K562 (cell line): ENCODE data around the gene LIPE. TPM values are rescaled to one million over a fixed set of nuclear protein-coding genes. Genes with fewer than 3 reads are reported as not detected.

Experiments
- ATAC-seq: fragments of 200-7000 bp; cut with Tn5 transposase; 3 replicates; pipeline ENCODE4 v1.9.1; 2020; ENCODE audit warnings: moderate library complexity
- BruUV-seq: library from RNA; stranded (reverse); fragments of 400-500 nt; replicated peaks from 2 replicates; lab custom pipeline; 2021; lab: Mats Ljungman, UMichigan
- CTCF ChIA-PET: fragments of 300-600 bp; formaldehyde crosslinking; extraction: SDS; loops from one replicate; lab custom pipeline; 2021; ENCODE audit warnings: low intra/inter-chr PET ratio; lab: Yijun Ruan, JAX
- POLR2A ChIA-PET: fragments of 300-600, 350-650 bp; sonication (Branson Sonifier 250); formaldehyde crosslinking; extraction: SDS; loops from one replicate; lab custom pipeline; 2021; ENCODE audit warnings: antibody characterized with exemption, inconsistent platforms; lab: Yijun Ruan, JAX
- DNase-seq, 4 experiments: peaks; one replicate each; pipeline versions ENCODE4 v3.0.0 to v3.0.0-alpha.2; 2011 to 2018; ENCODE audit warnings: low spot score in 3 of 4, mixed read lengths in 3 of 4; ENCODE audit errors: extremely low read depth in 1 of 4
- FAIRE-seq: peaks from 2 replicates; lab custom pipeline; 2011; peaks lifted over from hg19 to GRCh38; lab: Jason Lieb, UNC
- H2AFZ ChIP-seq: 2 replicates; pipeline ENCODE4 v1.6.0; 2011; ENCODE audit warnings: low read depth, low read length, control low read depth, inconsistent platforms
- H3K27ac ChIP-seq: fragments of 200-600 bp; 3 replicates; pipeline ENCODE4 v1.8.0; 2011; ENCODE audit warnings: low read depth, mild to moderate bottlenecking, control low read depth, inconsistent platforms, low read length, moderate library complexity, mixed read lengths; ENCODE audit errors: extremely low read depth
- H3K27me3 ChIP-seq, 2 experiments: fragments of 300-600 bp in 1 of 2; 2 replicates in 1 of 2; 3 replicates in 1 of 2; pipeline versions ENCODE4 v1.6.0 to v1.8.0; 2011; ENCODE audit warnings: inconsistent platforms in 2 of 2, low read length in 2 of 2, mild to moderate bottlenecking in 1 of 2, mixed read lengths in 1 of 2, moderate library complexity in 1 of 2; ENCODE audit not compliant: control insufficient read depth in 2 of 2, insufficient read depth in 2 of 2
- H3K36me3 ChIP-seq: fragments of 300-600 bp; 3 replicates; pipeline ENCODE4 v1.8.0; 2011; ENCODE audit warnings: mild to moderate bottlenecking, low read length, inconsistent platforms; ENCODE audit not compliant: control insufficient read depth, insufficient read depth
- H3K4me1 ChIP-seq, 2 experiments: fragments of 200-600 bp in 1 of 2; replicated peaks in 1 of 2; 2 replicates in 1 of 2; 3 replicates in 1 of 2; pipeline versions ENCODE4 v1.5.1 to v1.8.0; 2011; ENCODE audit warnings: inconsistent platforms in 2 of 2, low read length in 2 of 2, mild to moderate bottlenecking in 1 of 2, mixed read lengths in 1 of 2, moderate library complexity in 1 of 2; ENCODE audit not compliant: control insufficient read depth in 2 of 2, insufficient read depth in 2 of 2
- H3K4me2 ChIP-seq: 2 replicates; pipeline ENCODE4 v1.6.1; 2011; ENCODE audit warnings: low read length, control low read depth, inconsistent platforms, mixed read lengths; ENCODE audit not compliant: insufficient read depth
- H3K4me3 ChIP-seq: fragments of 200-600 bp; sonication (generic), shearing (Covaris generic); 2 replicates; pipeline ENCODE4 v1.5.1; 2016; ENCODE audit warnings: control low read depth, inconsistent platforms
- H3K79me2 ChIP-seq: fragments of 200-600 bp; 3 replicates; pipeline ENCODE4 v1.8.0; 2011; ENCODE audit warnings: low read length, inconsistent platforms; ENCODE audit not compliant: control insufficient read depth, insufficient read depth
- H3K9ac ChIP-seq, 2 experiments: 2 replicates each; pipeline versions ENCODE4 v1.6.0 to v1.6.1; 2011; ENCODE audit warnings: low read depth in 2 of 2, low read length in 2 of 2, control low read depth in 1 of 2, inconsistent platforms in 1 of 2, mild to moderate bottlenecking in 1 of 2, mixed read lengths in 1 of 2; ENCODE audit not compliant: insufficient read depth in 1 of 2
- H3K9me1 ChIP-seq: one replicate; pipeline ENCODE4 v1.6.0; 2011; ENCODE audit warnings: inconsistent platforms, mild to moderate bottlenecking, low read length, moderate library complexity; ENCODE audit not compliant: control insufficient read depth, insufficient read depth
- H3K9me3 ChIP-seq: replicated peaks from 2 replicates; pipeline ENCODE4 v1.5.1; 2011; ENCODE audit warnings: low read depth, low read length, inconsistent platforms; ENCODE audit not compliant: control insufficient read depth, insufficient read depth
- H4K20me1 ChIP-seq: replicated peaks from 2 replicates; pipeline ENCODE4 v1.6.1; 2011; ENCODE audit warnings: low read length, inconsistent platforms, mixed read lengths; ENCODE audit not compliant: control insufficient read depth, insufficient read depth
- HLTF ChIP-seq: fragments of 450-650 bp; IDR thresholded peaks from 2 replicates; pipeline ENCODE4 v1.6.1; 2016
- POLR2G ChIP-seq: fragments of 200-400 bp; formaldehyde crosslinking; IDR thresholded peaks from 2 replicates; pipeline ENCODE4 v1.6.1; 2017; ENCODE audit warnings: low read depth, mild to moderate bottlenecking, antibody characterized with exemption, low read length, moderate library complexity
- SMAD4 ChIP-seq: fragments of 250-450 bp; sonication (Bioruptor Pico); conservative IDR thresholded peaks from 2 replicates; pipeline ENCODE4 v1.8.0; 2021; ENCODE audit warnings: inconsistent platforms, mild to moderate bottlenecking, moderate library complexity
- ZNF407 ChIP-seq: fragments of 450-650 bp; IDR thresholded peaks from 2 replicates; pipeline ENCODE4 v1.6.1; 2016; ENCODE audit warnings: low read depth
- WGBS: fragments of 100-300 bp; shearing (Covaris generic); methylation state at CpG from one replicate; pipeline ENCODE4 v1.1.6; 2016; ENCODE audit warnings: low coverage, mixed read lengths; ENCODE audit not compliant: insufficient coverage; ENCODE audit errors: missing lambda C conversion rate; 5-methylcytosine and 5-hydroxymethylcytosine counted together
- in situ Hi-C: fragments of 300-500 bp; cut with MboI; formaldehyde crosslinking; loops from 4 replicates; pipeline ENCODE4 v1.15.0; 2018; ENCODE audit warnings: inconsistent platforms, mixed read lengths
- intact Hi-C: fragments of 100-400 bp; cut with micrococcal nuclease; formaldehyde crosslinking; loops from 2 replicates; pipeline ENCODE4 v1.14.2; 2022
- polyA plus RNA-seq, 8 experiments: library from polyadenylated mRNA; depleted of rRNA in 4 of 8; stranded (reverse) in 5 of 8; unstranded in 3 of 8; fragments of >200 nt; fragmentation: Nextera tagmentation in 2 of 8; fragmentation: Illumina TruSeq in 1 of 8; extraction: Ambion mirVana in 2 of 8; extraction: Trizol in 1 of 8; gene quantifications; 2 replicates each; pipeline versions ENCODE4 v1.2.1 to v1.2.3, GENCODE V29; 2011 to 2014; ENCODE audit warnings: inconsistent platforms in 1 of 8, missing spikeins in 1 of 8
- total RNA-seq, 7 experiments: library from RNA; depleted of rRNA in 6 of 7; stranded (reverse); fragments of >200 nt in 6 of 7; fragmentation: Illumina TruSeq in 2 of 7; extraction: Trizol in 2 of 7; gene quantifications; 2 replicates each; pipeline versions ENCODE4 v1.2.1 to v1.2.3, GENCODE V29; 2011 to 2021; ENCODE audit warnings: low replicate concordance in 1 of 7
- TF ChIP-seq, protein P1 (sequence below): sonication (generic); formaldehyde crosslinking; IDR thresholded peaks from 2 replicates; pipeline ENCODE4 v1.8.1; 2023; ENCODE audit warnings: mild to moderate bottlenecking, missing genetic modification reagents
- TF ChIP-seq, protein P2 (sequence below): fragments of 450-650 bp; formaldehyde crosslinking; IDR thresholded peaks from 2 replicates; pipeline ENCODE4 v1.4.0; 2022; ENCODE audit warnings: missing genetic modification characterization
- TF ChIP-seq, protein P3 (sequence below): sonication (generic); formaldehyde crosslinking; IDR thresholded peaks from 2 replicates; pipeline ENCODE4 v1.8.0; 2022; ENCODE audit warnings: missing genetic modification reagents, mild to moderate bottlenecking, borderline replicate concordance

The LIPE gene
- total and polyA plus RNA-seq, 9 of the 15 experiments (the other 6 are each of a cell fraction or from before 2014, with no cell fraction given) = 0.22 TPM; not detected in 8

- Histone ChIP-seq H3K9me1 (no peaks in the 10 kb centered on the region), H4K20me1 (no peaks in the 10 kb centered on the region), H3K4me2 (no peak overlapping the region), H3K4me1 (peaks cover 0 to 25% of the 10 kb centered on the region in 2 experiments; a peak in 2 of 5 replicates), H3K36me3 (no peaks in the 10 kb centered on the region), H3K9ac (no peak overlapping the region), H3K9me3 (no peaks in the 10 kb centered on the region), H3K27me3 (peaks cover 0 to 5% of the 10 kb centered on the region in 2 experiments; a peak in 1 of 5 replicates), H3K4me3 (no peak overlapping the region), H3K79me2 (no peaks in the 10 kb centered on the region), H2AFZ (no peak overlapping the region), H3K27ac (no peak overlapping the region)
- WGBS = 87% methylated on average over 31 of the region's 65 CpGs
- POLR2A ChIA-PET = interaction anchor here (0.6 to 1.0 kb wide), 4 partner anchors 23 to 121 kb away, joined by 3 to 4 read pairs (median 3); partner anchors contain the start of gene PAFAH1B3
- DNase-seq = no peak
- ATAC-seq = no peak
- CTCF ChIA-PET = no interaction called here
- intact Hi-C loops (no loop called here), in situ Hi-C loops (no loop called here)
- no peak for FAIRE-seq
- BruUV-seq = no TSS peak
- TF ChIP-seq, protein P1, sequence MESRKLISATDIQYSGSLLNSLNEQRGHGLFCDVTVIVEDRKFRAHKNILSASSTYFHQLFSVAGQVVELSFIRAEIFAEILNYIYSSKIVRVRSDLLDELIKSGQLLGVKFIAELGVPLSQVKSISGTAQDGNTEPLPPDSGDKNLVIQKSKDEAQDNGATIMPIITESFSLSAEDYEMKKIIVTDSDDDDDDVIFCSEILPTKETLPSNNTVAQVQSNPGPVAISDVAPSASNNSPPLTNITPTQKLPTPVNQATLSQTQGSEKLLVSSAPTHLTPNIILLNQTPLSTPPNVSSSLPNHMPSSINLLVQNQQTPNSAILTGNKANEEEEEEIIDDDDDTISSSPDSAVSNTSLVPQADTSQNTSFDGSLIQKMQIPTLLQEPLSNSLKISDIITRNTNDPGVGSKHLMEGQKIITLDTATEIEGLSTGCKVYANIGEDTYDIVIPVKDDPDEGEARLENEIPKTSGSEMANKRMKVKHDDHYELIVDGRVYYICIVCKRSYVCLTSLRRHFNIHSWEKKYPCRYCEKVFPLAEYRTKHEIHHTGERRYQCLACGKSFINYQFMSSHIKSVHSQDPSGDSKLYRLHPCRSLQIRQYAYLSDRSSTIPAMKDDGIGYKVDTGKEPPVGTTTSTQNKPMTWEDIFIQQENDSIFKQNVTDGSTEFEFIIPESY = peak; percentile 75; the same call in 1 of the 2 replicates
- TF ChIP-seq ZNF407 (no peak), HLTF (no peak), SMAD4 (no peak), POLR2G (peak; percentile 23; the same call in 1 of the 2 replicates)
- TF ChIP-seq, protein P2, sequence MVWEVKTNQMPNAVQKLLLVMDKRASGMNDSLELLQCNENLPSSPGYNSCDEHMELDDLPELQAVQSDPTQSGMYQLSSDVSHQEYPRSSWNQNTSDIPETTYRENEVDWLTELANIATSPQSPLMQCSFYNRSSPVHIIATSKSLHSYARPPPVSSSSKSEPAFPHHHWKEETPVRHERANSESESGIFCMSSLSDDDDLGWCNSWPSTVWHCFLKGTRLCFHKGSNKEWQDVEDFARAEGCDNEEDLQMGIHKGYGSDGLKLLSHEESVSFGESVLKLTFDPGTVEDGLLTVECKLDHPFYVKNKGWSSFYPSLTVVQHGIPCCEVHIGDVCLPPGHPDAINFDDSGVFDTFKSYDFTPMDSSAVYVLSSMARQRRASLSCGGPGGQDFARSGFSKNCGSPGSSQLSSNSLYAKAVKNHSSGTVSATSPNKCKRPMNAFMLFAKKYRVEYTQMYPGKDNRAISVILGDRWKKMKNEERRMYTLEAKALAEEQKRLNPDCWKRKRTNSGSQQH = no peak
- TF ChIP-seq, protein P3, sequence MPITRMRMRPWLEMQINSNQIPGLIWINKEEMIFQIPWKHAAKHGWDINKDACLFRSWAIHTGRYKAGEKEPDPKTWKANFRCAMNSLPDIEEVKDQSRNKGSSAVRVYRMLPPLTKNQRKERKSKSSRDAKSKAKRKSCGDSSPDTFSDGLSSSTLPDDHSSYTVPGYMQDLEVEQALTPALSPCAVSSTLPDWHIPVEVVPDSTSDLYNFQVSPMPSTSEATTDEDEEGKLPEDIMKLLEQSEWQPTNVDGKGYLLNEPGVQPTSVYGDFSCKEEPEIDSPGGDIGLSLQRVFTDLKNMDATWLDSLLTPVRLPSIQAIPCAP = no peak
Observed at GRCh38 chr19:42423462-42424344, 3.5 kb downstream of the LIPE start.
